K562 (cell line): ENCODE results near the gene AGAP1. TPM values are rescaled to one million over a fixed set of nuclear protein-coding genes. Genes with fewer than 3 reads are reported as not detected.

Source experiments
- ATAC-seq: fragments of 200-7000 bp; cut with Tn5 transposase; 3 replicates; pipeline ENCODE4 v1.9.1; 2020; ENCODE audit warnings: moderate library complexity
- BruUV-seq: library from RNA; stranded (reverse); fragments of 400-500 nt; replicated peaks from 2 replicates; lab custom pipeline; 2021; lab: Mats Ljungman, UMichigan
- CTCF ChIA-PET: fragments of 300-600 bp; formaldehyde crosslinking; extraction: SDS; loops from one replicate; lab custom pipeline; 2021; ENCODE audit warnings: low intra/inter-chr PET ratio; lab: Yijun Ruan, JAX
- POLR2A ChIA-PET: fragments of 300-600, 350-650 bp; sonication (Branson Sonifier 250); formaldehyde crosslinking; extraction: SDS; loops from one replicate; lab custom pipeline; 2021; ENCODE audit warnings: antibody characterized with exemption, inconsistent platforms; lab: Yijun Ruan, JAX
- DNase-seq, 4 experiments: peaks; one replicate each; pipeline versions ENCODE4 v3.0.0 to v3.0.0-alpha.2; 2011 to 2018; ENCODE audit warnings: low spot score in 3 of 4, mixed read lengths in 3 of 4; ENCODE audit errors: extremely low read depth in 1 of 4
- FAIRE-seq: peaks from 2 replicates; lab custom pipeline; 2011; peaks lifted over from hg19 to GRCh38; lab: Jason Lieb, UNC
- H2AFZ ChIP-seq: 2 replicates; pipeline ENCODE4 v1.6.0; 2011; ENCODE audit warnings: low read depth, low read length, control low read depth, inconsistent platforms
- H3K27ac ChIP-seq: fragments of 200-600 bp; 3 replicates; pipeline ENCODE4 v1.8.0; 2011; ENCODE audit warnings: low read depth, mild to moderate bottlenecking, control low read depth, inconsistent platforms, low read length, moderate library complexity, mixed read lengths; ENCODE audit errors: extremely low read depth
- H3K27me3 ChIP-seq, 2 experiments: fragments of 300-600 bp in 1 of 2; 2 replicates in 1 of 2; 3 replicates in 1 of 2; pipeline versions ENCODE4 v1.6.0 to v1.8.0; 2011; ENCODE audit warnings: inconsistent platforms in 2 of 2, low read length in 2 of 2, mild to moderate bottlenecking in 1 of 2, mixed read lengths in 1 of 2, moderate library complexity in 1 of 2; ENCODE audit not compliant: control insufficient read depth in 2 of 2, insufficient read depth in 2 of 2
- H3K36me3 ChIP-seq: fragments of 300-600 bp; 3 replicates; pipeline ENCODE4 v1.8.0; 2011; ENCODE audit warnings: mild to moderate bottlenecking, low read length, inconsistent platforms; ENCODE audit not compliant: control insufficient read depth, insufficient read depth
- H3K4me1 ChIP-seq, 2 experiments: fragments of 200-600 bp in 1 of 2; replicated peaks in 1 of 2; 2 replicates in 1 of 2; 3 replicates in 1 of 2; pipeline versions ENCODE4 v1.5.1 to v1.8.0; 2011; ENCODE audit warnings: inconsistent platforms in 2 of 2, low read length in 2 of 2, mild to moderate bottlenecking in 1 of 2, mixed read lengths in 1 of 2, moderate library complexity in 1 of 2; ENCODE audit not compliant: control insufficient read depth in 2 of 2, insufficient read depth in 2 of 2
- H3K4me2 ChIP-seq: 2 replicates; pipeline ENCODE4 v1.6.1; 2011; ENCODE audit warnings: low read length, control low read depth, inconsistent platforms, mixed read lengths; ENCODE audit not compliant: insufficient read depth
- H3K4me3 ChIP-seq: fragments of 200-600 bp; sonication (generic), shearing (Covaris generic); 2 replicates; pipeline ENCODE4 v1.5.1; 2016; ENCODE audit warnings: control low read depth, inconsistent platforms
- H3K79me2 ChIP-seq: fragments of 200-600 bp; 3 replicates; pipeline ENCODE4 v1.8.0; 2011; ENCODE audit warnings: low read length, inconsistent platforms; ENCODE audit not compliant: control insufficient read depth, insufficient read depth
- H3K9ac ChIP-seq, 2 experiments: 2 replicates each; pipeline versions ENCODE4 v1.6.0 to v1.6.1; 2011; ENCODE audit warnings: low read depth in 2 of 2, low read length in 2 of 2, control low read depth in 1 of 2, inconsistent platforms in 1 of 2, mild to moderate bottlenecking in 1 of 2, mixed read lengths in 1 of 2; ENCODE audit not compliant: insufficient read depth in 1 of 2
- H3K9me1 ChIP-seq: one replicate; pipeline ENCODE4 v1.6.0; 2011; ENCODE audit warnings: inconsistent platforms, mild to moderate bottlenecking, low read length, moderate library complexity; ENCODE audit not compliant: control insufficient read depth, insufficient read depth
- H3K9me3 ChIP-seq: replicated peaks from 2 replicates; pipeline ENCODE4 v1.5.1; 2011; ENCODE audit warnings: low read depth, low read length, inconsistent platforms; ENCODE audit not compliant: control insufficient read depth, insufficient read depth
- H4K20me1 ChIP-seq: replicated peaks from 2 replicates; pipeline ENCODE4 v1.6.1; 2011; ENCODE audit warnings: low read length, inconsistent platforms, mixed read lengths; ENCODE audit not compliant: control insufficient read depth, insufficient read depth
- ATF3 ChIP-seq, 2 experiments: fragments of 450-650 bp in 1 of 2; sonication (generic) in 1 of 2; formaldehyde crosslinking in 1 of 2; IDR thresholded peaks in 1 of 2; conservative IDR thresholded peaks in 1 of 2; 2 replicates each; pipeline versions ENCODE4 v1.6.1 to v1.8.1; 2016 to 2023; ENCODE audit warnings: mild to moderate bottlenecking in 2 of 2, moderate library complexity in 2 of 2, inconsistent platforms in 1 of 2, missing genetic modification reagents in 1 of 2
- BACH1 ChIP-seq: fragments of 200-800 bp; sonication (Bioruptor generic); IDR thresholded peaks from 2 replicates; pipeline ENCODE4 v1.6.1; 2016; ENCODE audit warnings: missing genetic modification characterization, missing compliant biosample characterization
- EP400 ChIP-seq: fragments of 450-650 bp; IDR thresholded peaks from 2 replicates; pipeline ENCODE4 v1.6.1; 2017; ENCODE audit warnings: antibody characterized with exemption, mild to moderate bottlenecking, moderate library complexity
- SIN3B ChIP-seq: fragments of 450-650 bp; IDR thresholded peaks from 2 replicates; pipeline ENCODE4 v1.6.1; 2017; ENCODE audit warnings: low read depth, mild to moderate bottlenecking, moderate library complexity
- ZNF140 ChIP-seq: fragments of 250-450 bp; sonication (Bioruptor Pico); IDR thresholded peaks from 2 replicates; pipeline ENCODE4 v1.8.0; 2021; ENCODE audit warnings: moderate library complexity, mild to moderate bottlenecking, inconsistent platforms
- WGBS: fragments of 100-300 bp; shearing (Covaris generic); methylation state at CpG from one replicate; pipeline ENCODE4 v1.1.6; 2016; ENCODE audit warnings: low coverage, mixed read lengths; ENCODE audit not compliant: insufficient coverage; ENCODE audit errors: missing lambda C conversion rate; 5-methylcytosine and 5-hydroxymethylcytosine counted together
- in situ Hi-C: fragments of 300-500 bp; cut with MboI; formaldehyde crosslinking; loops from 4 replicates; pipeline ENCODE4 v1.15.0; 2018; ENCODE audit warnings: inconsistent platforms, mixed read lengths
- intact Hi-C: fragments of 100-400 bp; cut with micrococcal nuclease; formaldehyde crosslinking; loops from 2 replicates; pipeline ENCODE4 v1.14.2; 2022
- polyA plus RNA-seq, 8 experiments: library from polyadenylated mRNA; depleted of rRNA in 4 of 8; stranded (reverse) in 5 of 8; unstranded in 3 of 8; fragments of >200 nt; fragmentation: Nextera tagmentation in 2 of 8; fragmentation: Illumina TruSeq in 1 of 8; extraction: Ambion mirVana in 2 of 8; extraction: Trizol in 1 of 8; gene quantifications; 2 replicates each; pipeline versions ENCODE4 v1.2.1 to v1.2.3, GENCODE V29; 2011 to 2014; ENCODE audit warnings: inconsistent platforms in 1 of 8, missing spikeins in 1 of 8
- total RNA-seq, 7 experiments: library from RNA; depleted of rRNA in 6 of 7; stranded (reverse); fragments of >200 nt in 6 of 7; fragmentation: Illumina TruSeq in 2 of 7; extraction: Trizol in 2 of 7; gene quantifications; 2 replicates each; pipeline versions ENCODE4 v1.2.1 to v1.2.3, GENCODE V29; 2011 to 2021; ENCODE audit warnings: low replicate concordance in 1 of 7
- TF ChIP-seq, protein P1 (sequence below): fragments of 450-650 bp; formaldehyde crosslinking; IDR thresholded peaks from 2 replicates; pipeline ENCODE4 v1.4.0; 2022; ENCODE audit warnings: missing genetic modification characterization
- TF ChIP-seq, protein P2 (sequence below): fragments of 450-650 bp; IDR thresholded peaks from 2 replicates; pipeline ENCODE4 v1.6.1; 2016

The AGAP1 gene
- total and polyA plus RNA-seq, 9 of the 15 experiments (the other 6 are each of a cell fraction or from before 2014, with no cell fraction given), result 1.3 to 24.0 (median 10.6) TPM

DNA sequence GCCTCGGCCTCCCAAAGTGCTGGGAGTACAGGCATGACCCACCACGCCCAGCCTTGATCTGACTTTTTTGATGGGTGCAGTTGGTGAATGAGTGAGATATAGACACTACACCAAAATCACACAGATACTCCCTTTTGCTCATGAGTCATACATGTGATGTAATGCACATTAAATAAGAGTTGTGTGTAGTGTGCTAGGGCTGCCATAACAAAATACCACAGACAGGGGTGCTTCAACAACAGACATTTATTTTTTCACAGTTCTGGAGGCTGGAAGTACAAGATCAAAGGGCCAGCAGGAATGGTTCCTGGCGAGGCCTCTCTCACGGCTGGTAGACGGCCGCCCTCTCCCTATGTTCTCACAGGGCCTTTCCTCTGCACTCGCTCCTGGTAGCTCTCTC, 627.7 kb downstream of the AGAP1 start:
- CTCF ChIA-PET, result no interaction called here
- TF ChIP-seq ATF3 (IDR thresholded peaks at IDR 0.05) (peak; percentile 27; the same call in 1 of the 2 replicates), ATF3 (CRISPR knock-in tag; conservative IDR thresholded peaks at IDR 0.05) (no peak), BACH1 (no peak), ZNF140 (CRISPR knock-in tag) (no peak), SIN3B (no peak), EP400 (no peak)
- TF ChIP-seq, protein P1, sequence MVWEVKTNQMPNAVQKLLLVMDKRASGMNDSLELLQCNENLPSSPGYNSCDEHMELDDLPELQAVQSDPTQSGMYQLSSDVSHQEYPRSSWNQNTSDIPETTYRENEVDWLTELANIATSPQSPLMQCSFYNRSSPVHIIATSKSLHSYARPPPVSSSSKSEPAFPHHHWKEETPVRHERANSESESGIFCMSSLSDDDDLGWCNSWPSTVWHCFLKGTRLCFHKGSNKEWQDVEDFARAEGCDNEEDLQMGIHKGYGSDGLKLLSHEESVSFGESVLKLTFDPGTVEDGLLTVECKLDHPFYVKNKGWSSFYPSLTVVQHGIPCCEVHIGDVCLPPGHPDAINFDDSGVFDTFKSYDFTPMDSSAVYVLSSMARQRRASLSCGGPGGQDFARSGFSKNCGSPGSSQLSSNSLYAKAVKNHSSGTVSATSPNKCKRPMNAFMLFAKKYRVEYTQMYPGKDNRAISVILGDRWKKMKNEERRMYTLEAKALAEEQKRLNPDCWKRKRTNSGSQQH (CRISPR knock-in tag), result no peak
- TF ChIP-seq, protein P2, sequence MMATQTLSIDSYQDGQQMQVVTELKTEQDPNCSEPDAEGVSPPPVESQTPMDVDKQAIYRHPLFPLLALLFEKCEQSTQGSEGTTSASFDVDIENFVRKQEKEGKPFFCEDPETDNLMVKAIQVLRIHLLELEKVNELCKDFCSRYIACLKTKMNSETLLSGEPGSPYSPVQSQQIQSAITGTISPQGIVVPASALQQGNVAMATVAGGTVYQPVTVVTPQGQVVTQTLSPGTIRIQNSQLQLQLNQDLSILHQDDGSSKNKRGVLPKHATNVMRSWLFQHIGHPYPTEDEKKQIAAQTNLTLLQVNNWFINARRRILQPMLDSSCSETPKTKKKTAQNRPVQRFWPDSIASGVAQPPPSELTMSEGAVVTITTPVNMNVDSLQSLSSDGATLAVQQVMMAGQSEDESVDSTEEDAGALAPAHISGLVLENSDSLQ, result no peak
- Histone ChIP-seq H3K4me3 (no peak overlapping the region), H3K36me3 (0 out of 3 replicates have a peak, but pooled peaks cover 3% of the 10 kb centered on the region), H2AFZ (no peak overlapping the region), H3K27me3 (no peaks in the 10 kb centered on the region), H3K4me1 (peaks cover 0 to 3% of the 10 kb centered on the region in 2 experiments; a peak in 1 of 5 replicates), H4K20me1 (no peaks in the 10 kb centered on the region), H3K9me3 (no peaks in the 10 kb centered on the region), H3K9ac (no peak overlapping the region), H3K4me2 (no peak overlapping the region), H3K79me2 (no peaks in the 10 kb centered on the region), H3K9me1 (no peaks in the 10 kb centered on the region), H3K27ac (no peak overlapping the region)
- ATAC-seq (no peak), DNase-seq (no peak), FAIRE-seq (no peak)
- POLR2A ChIA-PET, result no interaction called here
- intact Hi-C loops, result no loop called here
- in situ Hi-C loops, result no loop called here
- BruUV-seq, result no TSS peak
- 84% methylated on average over 4 of the region's 7 CpGs for WGBS
